HFF-Myc (cell line): ENCODE data around the gene RAD51B.
"Not testable (repeated sequence)": the region's sequence is repeated elsewhere in the genome, so short reads cannot be mapped to it uniquely, and the experiment has no call there.

Experiments
- DNase-seq: peaks from one replicate; pipeline ENCODE4 v3.0.0-alpha.2; 2011; ENCODE audit warnings: low read depth; ENCODE audit errors: extremely low read depth
- H3K4me3 ChIP-seq: replicated peaks from 2 replicates; pipeline ENCODE4 v1.5.1; 2011; ENCODE audit warnings: low read depth, mild to moderate bottlenecking, control low read depth, low read length
- CTCF ChIP-seq: IDR thresholded peaks from 2 replicates; pipeline ENCODE4 v1.5.1; 2012; ENCODE audit warnings: mild to moderate bottlenecking, low read depth, low read length, control low read depth; ENCODE audit errors: missing control alignments

Gene RAD51B

DNA sequence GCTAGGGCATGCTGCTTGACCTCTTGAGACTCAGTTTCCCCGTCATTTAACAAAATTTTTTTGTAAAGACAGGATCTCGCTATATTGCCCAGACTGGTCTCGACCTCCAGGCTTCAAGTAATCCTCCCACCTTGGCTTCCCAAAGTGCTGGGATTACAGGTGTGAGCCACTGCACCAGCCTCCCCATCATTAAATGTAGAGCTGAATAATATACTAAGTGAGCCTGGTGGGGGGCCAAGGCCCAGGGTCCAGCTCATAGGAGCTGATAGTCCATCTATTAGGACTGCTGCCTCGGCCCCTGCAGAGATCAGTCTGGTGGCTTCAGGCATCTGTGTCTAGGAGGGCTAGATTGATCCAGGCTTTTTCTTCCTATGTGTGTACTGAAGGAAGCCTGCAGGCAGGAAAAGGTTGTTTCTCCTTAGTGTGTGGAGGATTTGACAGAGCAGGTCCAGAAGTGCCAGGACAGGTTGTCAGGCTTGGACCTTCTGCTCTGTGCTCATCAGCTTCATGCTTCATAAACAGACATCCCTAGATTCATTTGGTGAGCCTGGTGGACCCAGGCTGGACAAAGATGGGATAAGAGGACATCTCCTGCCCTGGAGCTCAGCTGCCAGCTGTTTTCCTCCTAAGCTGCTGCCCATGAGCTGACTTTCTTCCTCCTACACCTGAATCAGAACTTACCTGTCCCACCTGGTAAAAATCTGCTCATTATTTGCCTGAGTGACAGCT is 837.9 kb downstream of the RAD51B start:
- no peak for TF ChIP-seq CTCF
- H3K4me3 ChIP-seq: no peak overlapping the region
- no peak for DNase-seq

GRCh38 chr14:68658029-68658509 is 838.5 kb downstream of the RAD51B start:
- no peak for DNase-seq
- no peak for TF ChIP-seq CTCF
- no peak overlapping the region for H3K4me3 ChIP-seq

GRCh38 chr14:68658943-68659931 is 839.7 kb downstream of the RAD51B start:
- no peak for DNase-seq
- H3K4me3 ChIP-seq: no peak overlapping the region
- no peak for TF ChIP-seq CTCF

DNA sequence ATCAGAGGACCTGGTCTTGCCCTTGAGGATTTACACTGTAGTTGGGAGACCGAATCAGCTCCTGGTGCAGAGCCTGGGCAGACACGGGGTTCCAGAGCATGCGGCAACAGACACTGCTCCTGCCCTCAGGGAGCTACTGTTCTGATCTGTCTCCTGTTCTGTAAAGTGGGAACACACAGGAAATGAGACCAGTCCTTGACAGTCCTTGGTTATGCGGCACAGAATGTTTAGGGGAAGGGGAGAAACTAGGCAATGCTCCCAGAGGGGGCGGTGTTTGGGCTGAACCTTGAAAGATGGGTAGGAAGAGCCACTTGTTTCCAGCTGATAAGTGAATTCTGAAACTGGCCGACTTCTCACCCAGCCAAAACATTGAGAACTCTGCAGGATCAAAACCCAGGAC is 840.9 kb downstream of the RAD51B start:
- no peak for TF ChIP-seq CTCF
- DNase-seq: no peak
- H3K4me3 ChIP-seq: no peak overlapping the region

DNA sequence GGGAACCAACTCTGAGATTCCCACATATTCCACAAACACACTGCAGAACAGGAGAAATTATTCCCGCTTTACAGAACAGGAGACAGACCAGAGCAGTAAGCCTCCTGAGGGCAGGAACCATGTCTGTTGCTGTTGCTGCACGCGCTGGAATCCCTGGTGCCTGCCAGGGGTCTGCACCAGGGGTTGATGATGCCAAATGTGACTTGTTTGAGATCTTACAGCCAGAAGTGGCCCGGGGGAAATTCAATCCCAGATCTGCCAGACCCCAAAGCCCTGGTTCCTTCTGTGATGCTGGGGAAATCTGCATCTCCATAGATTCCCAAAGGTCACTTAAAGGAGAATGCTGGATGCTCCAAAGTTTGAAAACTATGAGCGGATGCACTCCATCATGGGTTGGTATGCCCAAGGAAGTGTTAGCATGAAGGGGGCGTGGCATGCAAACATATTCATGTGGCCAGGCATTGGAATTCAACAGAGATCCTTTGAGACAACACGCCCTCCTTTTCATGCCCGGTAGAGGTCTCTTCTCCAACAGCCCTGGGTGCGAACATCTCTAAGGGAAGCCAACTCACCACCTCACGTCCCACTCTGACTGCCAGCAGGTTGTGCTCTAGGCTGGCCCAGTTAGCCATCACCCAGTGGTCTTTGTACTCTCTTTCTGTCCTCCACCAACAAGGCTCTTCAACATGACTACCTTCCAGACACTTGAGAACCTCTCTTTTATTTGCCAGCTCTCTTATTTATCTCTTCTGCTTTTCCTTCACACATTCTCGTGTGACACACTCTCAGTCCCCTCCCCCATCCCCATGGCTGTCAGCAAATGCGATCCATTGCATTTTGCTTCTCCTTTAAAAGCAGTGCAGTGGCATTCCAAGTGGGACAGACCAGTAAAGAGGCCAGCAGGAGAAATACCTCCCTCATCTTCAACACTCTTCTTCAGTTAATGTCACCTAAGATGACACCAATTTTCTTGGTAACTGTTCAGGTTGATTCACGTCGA is 841.9 kb downstream of the RAD51B start:
- no peak for DNase-seq
- no peak for TF ChIP-seq CTCF
- no peak overlapping the region for H3K4me3 ChIP-seq

DNA sequence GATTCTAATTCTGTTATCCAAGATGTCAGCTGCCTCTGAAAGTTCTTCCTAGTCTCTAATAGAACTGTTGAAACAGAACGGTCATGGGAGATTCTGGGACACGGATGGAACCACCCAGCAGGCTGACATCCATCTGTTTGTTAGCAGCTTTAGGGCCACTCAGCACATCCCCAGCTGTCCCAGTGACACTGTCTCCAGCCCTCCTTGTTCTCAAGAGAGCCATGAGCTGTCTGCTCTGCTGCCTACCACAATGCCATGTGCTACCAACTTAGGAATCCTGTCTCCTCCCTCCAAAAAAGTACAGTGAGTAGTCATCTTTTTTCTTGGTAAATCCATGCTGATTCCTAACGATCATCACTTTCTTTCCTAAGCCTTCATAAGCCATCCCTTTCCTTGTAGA is 842.8 kb downstream of the RAD51B start:
- no peak overlapping the region for H3K4me3 ChIP-seq
- TF ChIP-seq CTCF: no peak
- DNase-seq: no peak

DNA sequence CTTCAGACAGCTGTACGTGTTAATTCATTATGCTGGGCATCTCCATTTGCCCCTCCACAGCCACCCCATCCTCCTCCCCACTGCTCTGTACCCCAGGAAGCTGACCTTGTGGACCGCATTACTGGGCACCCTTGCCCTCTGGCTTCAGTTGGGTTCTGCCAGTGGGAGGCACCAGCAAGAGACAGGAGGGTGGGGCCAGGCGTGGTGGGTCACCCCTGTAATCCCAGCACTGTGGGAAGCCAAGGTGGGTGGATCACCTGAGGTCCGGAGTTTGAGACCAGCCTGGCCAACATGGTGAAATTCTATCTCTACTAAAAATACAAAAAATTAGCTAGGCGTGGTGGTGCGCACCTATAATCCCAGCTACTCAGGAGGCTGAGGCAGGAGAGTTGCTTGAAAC is 843.2 kb downstream of the RAD51B start:
- not testable (repeated sequence) for DNase-seq, H3K4me3 ChIP-seq
